ENCODE measurements around the gene SAMD9L.

GRCh38 chr7:93115796-93116195, 32.4 kb downstream of the SAMD9L start:
- no peak for TF ChIP-seq EZH2 (IDR thresholded peaks at IDR 0.05; ENCODE audit: insufficient read depth, poor library complexity, severe bottlenecking)
- no peak for TF ChIP-seq EZH2phosphoT487 (IDR thresholded peaks at IDR 0.05; ENCODE audit: insufficient read depth, low read depth)

Measured in GM23248 (cell line).